ENCODE data around the gene SPATA12.

SPATA12 gene, protein sequence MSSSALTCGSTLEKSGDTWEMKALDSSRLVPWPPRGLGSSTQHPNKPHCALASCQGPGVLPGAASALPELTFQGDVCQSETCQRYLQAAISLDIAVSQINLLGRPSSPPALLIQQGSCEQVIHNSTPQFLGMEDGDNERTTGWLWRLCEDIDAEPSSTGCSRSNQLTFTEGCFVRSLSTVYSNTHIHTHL

DNA sequence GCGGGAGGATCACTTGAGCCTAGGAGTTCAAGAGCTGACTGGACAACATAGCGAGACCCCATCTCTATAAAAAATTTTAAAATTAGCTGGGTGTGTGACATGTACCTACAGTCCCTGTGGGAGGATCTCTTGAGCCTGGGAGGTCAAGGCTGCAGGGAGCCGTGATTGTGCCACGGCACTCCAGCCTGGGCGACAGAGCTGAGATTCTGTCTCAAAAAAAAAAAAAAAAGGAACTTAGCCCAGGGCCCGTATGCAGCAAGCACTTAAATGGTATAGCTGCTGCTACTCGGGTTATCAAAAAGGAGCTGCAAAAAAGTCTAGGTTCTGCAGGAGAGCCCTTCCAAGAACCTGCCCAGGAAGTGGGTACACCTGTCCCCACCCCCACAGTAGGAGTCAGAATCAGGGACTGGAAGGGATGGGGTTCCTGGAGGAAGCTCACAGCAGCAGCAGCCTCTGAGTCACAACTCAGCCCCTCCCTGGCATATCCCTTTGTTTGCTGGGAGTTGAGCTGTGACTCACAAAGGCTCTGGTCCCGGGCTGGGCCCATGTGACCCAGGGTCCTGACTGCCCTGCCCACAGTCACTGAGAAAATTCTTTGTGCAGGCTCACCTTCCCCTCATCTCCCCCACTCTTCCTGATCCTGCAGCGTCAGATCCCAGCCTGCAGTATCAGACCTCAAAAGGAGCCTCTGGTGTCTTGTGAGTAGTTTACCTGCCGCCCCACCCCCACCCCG is at the start of gene SPATA12:
Gene SPATA12 (plus strand): TSS at position 576 of the 733 bp plus-strand sequence. CDS start 13,031 bp downstream, outside the sequence.
- H4K20me1 ChIP-seq (ENCODE audit: insufficient read depth, low read length, poor library complexity, severe bottlenecking) = no peaks in the 10 kb centered on the region
- no peaks in the 10 kb centered on the region for H3K9me2 ChIP-seq (replicated peaks; ENCODE audit: low read depth, low read length)
- H3K27me3 ChIP-seq (ENCODE audit: insufficient read depth, low read length, poor library complexity, severe bottlenecking) = no peaks in the 10 kb centered on the region
- no peaks in the 10 kb centered on the region for H3K36me3 ChIP-seq (ENCODE audit: insufficient read depth, low read length)
- H3K4me2 ChIP-seq (ENCODE audit: low read depth, low read length, poor library complexity, severe bottlenecking) = peak within 1 kb of the TSS; percentile 45
- H3K9me3 ChIP-seq (ENCODE audit: insufficient read depth, low read depth, low read length) = no peaks in the 10 kb centered on the region
- H2AFZ ChIP-seq (ENCODE audit: low read length) = peak within 1 kb of the TSS; percentile 62
- TF ChIP-seq, protein P1, sequence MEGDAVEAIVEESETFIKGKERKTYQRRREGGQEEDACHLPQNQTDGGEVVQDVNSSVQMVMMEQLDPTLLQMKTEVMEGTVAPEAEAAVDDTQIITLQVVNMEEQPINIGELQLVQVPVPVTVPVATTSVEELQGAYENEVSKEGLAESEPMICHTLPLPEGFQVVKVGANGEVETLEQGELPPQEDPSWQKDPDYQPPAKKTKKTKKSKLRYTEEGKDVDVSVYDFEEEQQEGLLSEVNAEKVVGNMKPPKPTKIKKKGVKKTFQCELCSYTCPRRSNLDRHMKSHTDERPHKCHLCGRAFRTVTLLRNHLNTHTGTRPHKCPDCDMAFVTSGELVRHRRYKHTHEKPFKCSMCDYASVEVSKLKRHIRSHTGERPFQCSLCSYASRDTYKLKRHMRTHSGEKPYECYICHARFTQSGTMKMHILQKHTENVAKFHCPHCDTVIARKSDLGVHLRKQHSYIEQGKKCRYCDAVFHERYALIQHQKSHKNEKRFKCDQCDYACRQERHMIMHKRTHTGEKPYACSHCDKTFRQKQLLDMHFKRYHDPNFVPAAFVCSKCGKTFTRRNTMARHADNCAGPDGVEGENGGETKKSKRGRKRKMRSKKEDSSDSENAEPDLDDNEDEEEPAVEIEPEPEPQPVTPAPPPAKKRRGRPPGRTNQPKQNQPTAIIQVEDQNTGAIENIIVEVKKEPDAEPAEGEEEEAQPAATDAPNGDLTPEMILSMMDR (conservative IDR thresholded peaks at IDR 0.05; ENCODE audit: low read length) = no peak
- no peak for TF ChIP-seq EZH2phosphoT487 (IDR thresholded peaks at IDR 0.05; ENCODE audit: borderline replicate concordance)
- H3K79me2 ChIP-seq (ENCODE audit: insufficient read depth, low read length) = peaks cover 4% of the 10 kb centered on the region; the same call in 1 of the 2 replicates
- no peaks in the 10 kb centered on the region for H3F3A ChIP-seq (ENCODE audit: low read depth)
- peak within 1 kb of the TSS; percentile 22 for H3K4me3 ChIP-seq (ENCODE audit: low read length, poor library complexity, severe bottlenecking)
- H3K9ac ChIP-seq (ENCODE audit: low read depth, low read length, poor library complexity, severe bottlenecking) = peak within 1 kb of the TSS; percentile 62
- peaks cover 77% of the 10 kb centered on the region for H3K4me1 ChIP-seq (ENCODE audit: insufficient read depth, low read length, poor library complexity, severe bottlenecking)

DNA sequence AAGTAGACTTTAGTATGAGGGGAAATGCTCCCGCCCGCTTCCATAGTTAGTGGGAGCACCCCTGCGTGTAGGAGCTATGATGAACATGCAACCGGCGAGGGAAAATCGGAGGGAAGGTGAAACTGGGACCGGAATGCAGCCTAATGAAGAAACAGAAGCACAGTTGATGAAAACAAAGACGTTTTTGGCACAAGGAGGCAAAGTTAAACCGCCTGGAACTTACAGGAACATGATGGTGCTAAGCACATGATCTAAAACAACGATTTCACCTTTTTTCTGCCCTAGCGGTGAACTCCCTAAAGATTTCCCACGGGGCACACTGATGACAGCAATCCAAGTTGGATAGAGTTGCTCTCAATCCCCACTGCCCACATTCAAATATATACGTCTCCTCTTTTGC is 49.4 kb upstream of the SPATA12 start:
- no peaks in the 10 kb centered on the region for H3K9me2 ChIP-seq (replicated peaks; ENCODE audit: low read depth, low read length)
- H3K4me3 ChIP-seq (ENCODE audit: low read length, poor library complexity, severe bottlenecking) = no peak overlapping the region
- H3K4me1 ChIP-seq (ENCODE audit: insufficient read depth, low read length, poor library complexity, severe bottlenecking) = no peaks in the 10 kb centered on the region
- H3K79me2 ChIP-seq (ENCODE audit: insufficient read depth, low read length) = no peaks in the 10 kb centered on the region
- H3K9me3 ChIP-seq (ENCODE audit: insufficient read depth, low read depth, low read length) = no peaks in the 10 kb centered on the region
- TF ChIP-seq, protein P1 (conservative IDR thresholded peaks at IDR 0.05; ENCODE audit: low read length) = no peak
- no peak for TF ChIP-seq EZH2phosphoT487 (IDR thresholded peaks at IDR 0.05; ENCODE audit: borderline replicate concordance)
- no peak overlapping the region for H3K9ac ChIP-seq (ENCODE audit: low read depth, low read length, poor library complexity, severe bottlenecking)
- no peak overlapping the region for H2AFZ ChIP-seq (ENCODE audit: low read length)
- no peak overlapping the region for H3K4me2 ChIP-seq (ENCODE audit: low read depth, low read length, poor library complexity, severe bottlenecking)
- no peaks in the 10 kb centered on the region for H3K27me3 ChIP-seq (ENCODE audit: insufficient read depth, low read length, poor library complexity, severe bottlenecking)
- H4K20me1 ChIP-seq (ENCODE audit: insufficient read depth, low read length, poor library complexity, severe bottlenecking) = no peaks in the 10 kb centered on the region
- no peaks in the 10 kb centered on the region for H3F3A ChIP-seq (ENCODE audit: low read depth)
- H3K36me3 ChIP-seq (ENCODE audit: insufficient read depth, low read length) = no peaks in the 10 kb centered on the region

GRCh38 chr3:57012847-57013246 is 47.6 kb upstream of the SPATA12 start:
- H2AFZ ChIP-seq (ENCODE audit: low read length) = no peak overlapping the region
- H3K4me3 ChIP-seq (ENCODE audit: low read length, poor library complexity, severe bottlenecking) = no peak overlapping the region
- no peaks in the 10 kb centered on the region for H3K27me3 ChIP-seq (ENCODE audit: insufficient read depth, low read length, poor library complexity, severe bottlenecking)
- H3K4me2 ChIP-seq (ENCODE audit: low read depth, low read length, poor library complexity, severe bottlenecking) = no peak overlapping the region
- H3K79me2 ChIP-seq (ENCODE audit: insufficient read depth, low read length) = no peaks in the 10 kb centered on the region
- no peaks in the 10 kb centered on the region for H3K36me3 ChIP-seq (ENCODE audit: insufficient read depth, low read length)
- H3K9me3 ChIP-seq (ENCODE audit: insufficient read depth, low read depth, low read length) = no peaks in the 10 kb centered on the region
- TF ChIP-seq EZH2phosphoT487 (IDR thresholded peaks at IDR 0.05; ENCODE audit: borderline replicate concordance) = no peak
- TF ChIP-seq, protein P1 (conservative IDR thresholded peaks at IDR 0.05; ENCODE audit: low read length) = no peak
- peaks cover 7% of the 10 kb centered on the region for H3K4me1 ChIP-seq (ENCODE audit: insufficient read depth, low read length, poor library complexity, severe bottlenecking)
- no peaks in the 10 kb centered on the region for H4K20me1 ChIP-seq (ENCODE audit: insufficient read depth, low read length, poor library complexity, severe bottlenecking)
- no peaks in the 10 kb centered on the region for H3K9me2 ChIP-seq (replicated peaks; ENCODE audit: low read depth, low read length)
- no peak overlapping the region for H3K9ac ChIP-seq (ENCODE audit: low read depth, low read length, poor library complexity, severe bottlenecking)
- H3F3A ChIP-seq (ENCODE audit: low read depth) = no peaks in the 10 kb centered on the region
